Right renal cortex interstitium (tissue), 3 donors: ENCODE results near the gene HIBADH. TPM values are rescaled to one million over a fixed set of nuclear protein-coding genes. Genes with fewer than 3 reads are reported as not detected.
A peak's percentile ranks its signal among the peaks of the same experiment; 100 is the strongest.
"Not testable (repeated sequence)": the region's sequence is repeated elsewhere in the genome, so short reads cannot be mapped to it uniquely, and the experiment has no call there.

Experiments used
- DNase-seq, 3 donors: peaks; one replicate each; pipeline ENCODE4 v3.0.0-alpha.2; 2013; ENCODE audit warnings: low read depth in 3 of 3, low spot score in 2 of 3
- polyA plus RNA-seq, 3 donors: library from polyadenylated mRNA; unstranded; fragments of 120-200 nt; gene quantifications; one replicate each; pipeline ENCODE4 v1.2.1, GENCODE V29; 2013; ENCODE audit not compliant: insufficient read length in 3 of 3

Gene HIBADH
- polyA plus RNA-seq, 3 donors = 103 to 108 (median 103) TPM

DNA sequence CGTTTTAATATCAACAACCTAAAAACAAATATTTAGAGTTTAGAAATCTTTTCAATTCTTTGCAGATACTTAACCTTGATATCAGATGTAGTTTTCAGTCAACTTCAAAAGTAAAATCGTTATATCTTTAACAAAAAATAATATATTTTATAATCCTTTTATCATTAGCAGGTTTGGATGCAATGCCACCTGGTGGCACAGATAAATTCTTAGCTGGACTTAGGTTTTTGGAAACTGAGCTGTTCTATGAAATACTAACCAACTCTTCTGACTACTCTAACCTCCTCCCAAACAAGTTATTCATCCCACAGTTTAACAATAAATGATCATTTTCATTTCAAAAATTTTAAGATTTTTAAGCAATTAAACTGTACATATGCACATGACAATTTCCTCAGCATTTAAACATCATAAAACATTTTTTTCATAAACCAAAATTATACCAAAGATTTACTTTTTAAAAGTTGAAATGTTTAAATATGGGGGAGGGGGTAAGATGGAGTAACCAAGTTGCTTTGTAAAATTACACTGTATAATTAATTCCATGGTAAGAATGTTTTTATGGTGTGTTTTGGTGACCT, 56.9 kb downstream of the HIBADH start:
- DNase-seq = no peak

- no peak for DNase-seq
Observed at GRCh38 chr7:27605283-27605682, 57.4 kb downstream of the HIBADH start.

DNA sequence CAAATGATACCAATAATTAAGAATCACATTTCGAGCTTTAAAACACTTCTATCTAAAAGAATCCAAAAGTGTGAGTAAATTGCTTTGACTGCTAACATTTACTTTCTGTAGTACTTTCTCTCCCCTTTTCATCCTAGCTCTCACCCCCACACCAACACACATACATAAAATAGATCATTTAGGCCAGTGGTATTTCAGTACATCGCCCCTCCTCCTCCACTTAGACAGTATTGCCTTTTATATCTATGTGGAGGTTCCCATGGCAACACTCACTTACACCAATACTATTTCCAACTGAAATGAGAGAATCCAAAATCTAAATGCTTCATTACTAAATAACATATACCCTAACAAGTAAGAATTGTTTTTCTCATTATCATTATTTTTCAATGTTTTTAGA, 58.9 kb downstream of the HIBADH start:
- no peak for DNase-seq

- DNase-seq = no peak
Observed at GRCh38 chr7:27602766-27603165, 59.9 kb downstream of the HIBADH start.

DNA sequence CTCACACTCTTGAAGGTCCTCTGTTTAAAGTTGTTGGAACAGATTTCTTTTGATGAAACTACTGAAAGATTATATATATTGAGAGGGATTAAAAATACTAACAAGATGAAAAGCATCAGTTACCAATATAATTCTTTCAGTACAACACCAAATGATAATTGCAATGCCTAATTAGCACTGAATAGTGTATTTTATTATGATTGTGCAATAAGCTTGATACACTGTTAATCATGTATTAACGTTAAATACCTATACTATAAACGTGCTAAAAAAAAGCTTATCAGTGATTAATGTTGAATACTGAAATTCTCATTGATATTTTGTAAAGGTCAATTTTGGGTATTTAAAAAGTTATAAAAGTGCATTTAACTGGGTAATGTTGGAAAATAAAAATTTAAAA, 61.5 kb downstream of the HIBADH start:
- DNase-seq = no peak

DNA sequence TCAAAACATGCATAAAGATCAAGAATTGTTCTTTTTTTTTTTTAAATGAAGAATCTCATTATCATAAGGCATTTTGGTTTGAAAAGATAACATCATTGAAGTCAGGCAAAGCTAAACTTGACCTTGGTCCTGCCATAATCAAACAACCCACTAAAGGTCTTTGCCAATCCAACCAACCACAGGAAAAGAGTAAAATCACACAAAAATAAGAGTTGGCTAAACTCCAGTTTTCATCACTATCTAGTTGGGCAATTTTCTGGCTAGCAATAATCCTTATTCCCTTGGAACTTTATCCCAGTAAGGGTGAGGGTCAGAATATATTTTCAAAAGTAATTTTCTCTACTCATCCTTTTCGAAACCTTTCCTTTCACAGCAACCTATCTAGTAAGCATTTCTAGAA, 62.4 kb downstream of the HIBADH start:
- no peak for DNase-seq

DNA sequence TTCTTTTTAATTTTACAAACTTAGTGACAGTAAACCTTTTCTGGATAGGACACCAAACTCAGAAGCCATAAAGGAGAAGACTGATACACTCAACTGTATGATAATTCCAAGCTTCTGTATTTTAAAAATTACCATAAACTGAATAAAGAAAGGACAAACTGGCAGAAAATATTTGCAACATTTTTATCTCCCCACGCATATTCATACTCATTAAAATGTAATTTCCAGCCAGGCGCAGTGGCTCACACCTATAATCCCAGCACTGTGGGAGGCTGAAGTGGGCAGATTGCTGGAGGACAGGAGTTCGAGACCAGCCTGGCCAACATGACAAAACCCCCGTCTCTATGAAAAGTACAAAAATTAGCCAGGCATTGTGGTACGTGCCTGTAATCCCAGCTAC, 67.7 kb downstream of the HIBADH start:
- DNase-seq = no peak

- no peak for DNase-seq
Observed at GRCh38 chr7:27593226-27593625, 69.5 kb downstream of the HIBADH start.

- DNase-seq = no peak
Observed at GRCh38 chr7:27590416-27590815, 72.3 kb downstream of the HIBADH start.

DNA sequence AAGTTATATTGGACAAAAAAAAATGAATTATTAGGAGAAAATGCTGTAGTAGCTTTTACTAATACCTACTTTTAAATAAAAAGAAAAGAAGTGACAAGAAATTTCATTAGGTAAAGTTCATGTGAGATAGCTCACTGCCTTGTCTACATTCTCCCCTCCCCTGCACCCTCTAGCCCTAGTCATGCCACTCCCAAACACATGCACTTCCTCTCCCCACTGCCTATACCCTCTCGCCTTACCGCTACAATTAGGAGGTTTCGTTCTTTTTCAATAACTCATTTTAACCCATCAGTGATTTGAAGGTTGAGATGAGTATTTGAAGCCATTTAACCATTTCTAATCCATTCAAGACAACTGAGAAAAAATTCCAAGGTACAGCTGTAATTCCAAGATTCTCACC, 75.3 kb downstream of the HIBADH start:
- DNase-seq = no peak

DNA sequence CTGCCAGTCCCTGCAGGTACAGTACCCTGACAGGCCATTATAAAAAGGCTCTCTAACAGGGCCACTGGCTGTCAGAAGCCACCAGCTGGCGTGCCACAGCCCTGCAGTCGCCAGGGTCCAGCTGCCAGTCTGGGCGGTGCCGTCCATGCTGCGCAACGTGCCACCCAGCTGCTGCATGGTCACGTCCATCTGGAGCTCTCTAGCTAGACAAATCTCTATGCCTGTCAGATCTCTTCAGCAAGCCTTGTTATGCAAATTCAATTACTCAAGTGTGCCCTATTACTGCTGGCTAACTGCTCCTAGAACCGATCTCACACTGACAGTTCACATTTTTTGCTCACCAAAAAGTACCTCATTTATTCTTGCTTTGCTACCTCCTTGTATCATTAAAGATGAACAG, 75.9 kb downstream of the HIBADH start:
- no peak for DNase-seq

GRCh38 chr7:27585781-27586447, 76.8 kb downstream of the HIBADH start:
- DNase-seq = no peak

GRCh38 chr7:27581906-27582305, 80.8 kb downstream of the HIBADH start:
- DNase-seq = no peak

- DNase-seq = no peak
Observed at GRCh38 chr7:27581119-27581518, 81.6 kb downstream of the HIBADH start.

- no peak for DNase-seq
Observed at GRCh38 chr7:27579565-27579964, 83.1 kb downstream of the HIBADH start.

DNA sequence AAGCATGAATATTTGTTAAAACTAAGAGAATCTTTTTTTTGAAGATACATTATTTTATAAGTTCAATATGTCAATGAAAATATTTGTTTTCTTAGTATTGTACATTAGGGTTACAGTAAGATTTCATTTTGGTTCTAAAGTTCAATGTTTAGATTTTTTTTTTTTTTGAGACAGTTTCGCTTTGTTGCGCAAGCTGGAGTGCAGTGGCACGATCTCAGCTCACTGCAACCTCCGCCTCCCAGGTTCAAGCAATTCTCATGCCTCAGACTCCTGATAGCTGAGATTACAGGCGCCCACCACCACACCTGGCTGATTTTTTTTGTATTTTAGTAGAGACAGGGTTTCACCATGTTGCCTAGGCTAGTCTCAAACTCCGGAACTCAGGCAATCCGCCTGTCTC, 84.5 kb downstream of the HIBADH start:
- not testable (repeated sequence) for DNase-seq

DNA sequence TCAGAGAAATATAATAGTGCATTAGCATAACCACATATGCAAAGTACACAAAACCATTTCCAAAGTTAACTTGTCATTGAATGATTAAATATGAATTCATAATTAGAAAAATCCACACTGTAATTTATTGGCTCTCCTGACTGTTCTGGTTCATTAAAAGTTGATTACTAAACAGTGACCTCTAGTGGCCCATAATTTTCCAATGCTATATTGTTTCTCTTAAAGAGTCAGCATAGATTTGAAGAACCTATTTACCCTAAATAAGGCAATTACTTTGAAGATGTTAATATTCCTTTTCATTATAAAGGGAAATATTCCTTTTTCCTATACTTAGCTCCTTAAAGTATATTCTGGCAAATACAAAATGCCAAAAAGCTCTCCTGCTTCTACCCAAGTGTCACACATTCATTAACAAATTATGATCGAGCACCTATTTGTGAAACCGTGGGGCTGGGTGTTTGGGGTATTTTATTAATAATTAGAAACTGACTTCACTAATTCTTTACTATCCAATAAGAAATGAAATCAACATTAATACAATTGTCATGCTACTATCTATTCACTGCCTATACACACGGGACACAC, 86.2 kb downstream of the HIBADH start:
- DNase-seq = peak in 2 of 3 donors; percentile 32 to 34

DNA sequence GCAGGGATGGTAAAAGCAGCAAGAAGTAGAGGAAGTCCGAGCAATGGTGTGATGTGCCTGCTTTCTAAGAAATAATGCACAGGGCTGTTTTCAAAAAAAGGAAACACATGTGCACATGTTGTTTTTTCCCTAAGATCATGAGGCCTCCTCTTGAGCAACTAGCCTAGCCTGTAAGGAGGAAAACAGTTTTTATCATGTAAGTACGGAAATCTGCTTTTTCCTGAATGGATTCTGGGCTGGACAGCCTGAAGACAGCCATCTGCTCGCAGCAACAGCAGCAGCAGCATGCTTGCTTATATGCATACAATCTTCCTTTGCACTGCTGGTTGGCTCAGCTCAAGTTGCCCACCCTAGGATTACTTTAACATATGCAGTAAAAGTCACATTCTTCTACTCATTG, 87.1 kb downstream of the HIBADH start:
- DNase-seq = peak in 2 of 3 donors; percentile 15 to 21

GRCh38 chr7:27569106-27569505, 93.6 kb downstream of the HIBADH start:
- DNase-seq = no peak

DNA sequence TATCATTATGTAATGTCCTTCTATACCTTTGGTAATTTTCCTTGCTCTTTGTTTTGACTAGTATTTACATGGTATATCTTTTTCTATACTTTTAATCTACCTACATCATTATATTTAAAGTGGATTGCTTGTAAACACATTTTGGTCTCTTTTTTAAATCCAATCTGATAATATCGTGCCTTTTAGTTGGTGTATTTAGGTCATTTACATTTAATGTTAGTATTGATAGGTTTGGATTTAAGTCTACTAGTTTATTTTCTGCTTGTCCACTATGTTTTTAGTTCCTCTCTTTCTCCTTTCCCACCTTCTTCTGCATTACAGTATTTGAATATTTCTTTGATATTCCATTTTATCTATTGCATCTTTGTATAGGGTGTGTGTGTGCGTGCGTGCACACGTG, 95.4 kb downstream of the HIBADH start:
- no peak for DNase-seq

DNA sequence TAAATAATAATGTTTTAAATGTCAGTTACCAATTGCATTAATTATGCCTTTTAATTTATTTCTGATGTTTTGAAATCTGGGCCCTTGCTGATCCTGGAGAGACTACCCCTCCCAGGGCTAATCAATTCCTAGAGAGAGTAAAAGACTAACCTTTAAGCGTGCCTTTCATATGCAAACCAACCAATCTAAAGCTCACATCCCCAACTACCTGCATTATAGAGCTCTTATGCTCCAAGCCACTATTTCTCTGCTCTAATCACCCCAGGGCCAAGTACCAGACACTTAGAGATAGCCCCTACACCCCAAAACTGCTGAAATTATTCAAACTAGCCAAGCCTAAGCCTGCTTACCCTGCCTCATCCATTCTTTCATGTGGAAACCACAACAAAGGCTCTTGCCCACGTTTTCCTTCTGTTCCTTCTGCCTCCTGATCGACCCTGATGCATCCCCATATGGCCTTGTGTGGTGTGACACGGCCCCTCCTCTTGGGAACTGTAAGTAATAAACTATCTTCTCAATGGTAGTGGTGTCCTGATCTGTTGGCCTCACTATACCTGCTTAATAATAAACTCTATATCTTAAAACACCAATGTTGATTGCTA, 97.7 kb downstream of the HIBADH start:
- DNase-seq = no peak

DNA sequence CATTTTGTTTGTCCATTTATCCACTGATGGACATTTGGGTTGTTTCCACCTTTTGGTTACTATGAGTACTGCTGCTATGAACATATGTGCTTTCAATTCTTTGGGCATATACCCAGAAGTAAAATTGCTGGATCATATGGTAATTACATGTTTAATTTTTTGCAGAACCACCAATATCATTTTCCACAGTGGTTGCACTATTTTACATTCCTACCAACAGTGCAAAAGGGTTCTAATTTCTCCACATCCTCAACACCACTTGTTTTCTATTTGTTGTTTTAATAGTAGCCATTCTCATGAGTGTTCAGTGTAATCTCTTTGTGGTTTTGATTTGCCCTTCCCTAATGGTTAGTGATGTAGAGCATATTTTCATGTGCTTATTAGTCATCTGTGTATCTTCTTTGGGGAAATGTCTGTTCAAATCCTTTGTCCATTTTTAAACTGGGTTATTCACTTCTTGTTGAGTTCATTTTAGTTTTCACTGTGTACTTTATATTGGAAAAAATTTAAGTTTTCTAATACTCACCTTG, 101.9 kb downstream of the HIBADH start:
- no peak for DNase-seq
